Left cardiac atrium (tissue), 4 donors: ENCODE measurements around the gene CCDC78. TPM values are rescaled to one million over a fixed set of nuclear protein-coding genes. Genes with fewer than 3 reads are reported as not detected.
"Not testable (repeated sequence)": the region's sequence is repeated elsewhere in the genome, so short reads cannot be mapped to it uniquely, and the experiment has no call there.

ENCODE experiments used
- ATAC-seq, 2 donors: fragments of 200-7000 bp; cut with Tn5 transposase; one replicate each; pipeline ENCODE4 v1.9.1; 2020; ENCODE audit warnings: mild to moderate bottlenecking in 2 of 2, moderate library complexity in 2 of 2
- DNase-seq: peaks from one replicate; pipeline ENCODE4 v3.0.0-alpha.2; 2020
- intact Hi-C, 2 donors: fragments of 100-400 bp; cut with DNase I; formaldehyde crosslinking; loops; one replicate each; pipeline versions ENCODE4 v1.14.1 to v1.15.1; 2022 to 2023
- total RNA-seq, 2 donors: library from RNA; stranded (reverse); fragmentation: NEBNext Ultra II Directional; extraction: Animal tissue kit (Norgen Biotek cat#: 25700); gene quantifications; one replicate each; pipeline ENCODE4 v1.2.1, GENCODE V29; 2021
- donor health status: DM: no; HTN: yes; CAD: no.
- donor health status: DM: no; HTN: yes; CAD: no; lungs with severe emphysema.
- donor health status: DM: yes; HTN: yes; CAD: no.
- donor health status: Dilated cardiomyopathy.

CCDC78 gene
- total RNA-seq, 2 donors from 2014 or later = 0.50 to 0.56 TPM

DNA sequence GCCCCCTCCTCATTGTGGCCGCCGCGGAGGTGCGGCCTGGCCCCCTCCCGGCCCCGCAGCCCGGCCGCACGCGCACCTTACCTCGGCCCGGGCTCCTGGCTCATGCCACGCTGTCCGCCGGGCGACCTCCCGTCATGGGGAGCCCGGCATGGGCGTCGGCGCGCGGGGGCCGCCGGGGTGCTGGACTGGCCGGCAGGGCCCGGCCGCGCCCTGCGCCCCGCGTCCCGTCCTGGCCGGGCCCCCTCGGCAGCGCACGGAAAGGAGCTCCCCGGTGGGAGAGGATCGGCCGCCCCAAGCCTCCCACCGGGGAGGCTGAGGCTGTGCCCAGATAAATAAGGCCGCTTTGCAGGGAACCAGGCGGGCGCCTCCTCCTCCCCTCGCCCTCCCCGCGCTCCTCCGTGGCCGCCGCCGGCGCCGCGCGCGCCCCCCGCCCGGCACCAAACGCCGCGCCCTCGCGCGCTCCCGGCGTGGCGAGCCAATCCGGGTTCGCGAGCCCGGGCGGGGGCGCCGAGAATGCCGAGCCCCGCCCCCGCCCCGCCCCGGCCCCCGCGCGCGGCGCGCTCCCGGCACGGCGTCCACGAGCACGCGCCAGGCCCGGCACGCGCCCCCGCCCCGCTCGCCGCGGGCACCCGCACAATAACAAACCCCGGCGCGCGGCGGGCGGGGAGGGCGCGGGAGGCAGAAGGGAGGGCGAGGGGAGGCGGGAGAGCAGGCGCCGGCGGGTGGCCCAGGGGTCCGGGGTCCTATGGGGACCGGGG, 20.6 kb downstream of the CCDC78 start, which contains the start of gene FBXL16:
Gene FBXL16 (minus strand): TSS at position 371 of the 758 bp plus-strand sequence. CDS start 8,396 bp downstream, outside the sequence.
- no peak for ATAC-seq
- no peak for DNase-seq
- intact Hi-C loops = no loop called here

- DNase-seq (no peak), ATAC-seq (no peak)
- intact Hi-C loops = no loop called here
Measured at GRCh38 chr16:704552-705380, 21.5 kb downstream of the CCDC78 start.

DNA sequence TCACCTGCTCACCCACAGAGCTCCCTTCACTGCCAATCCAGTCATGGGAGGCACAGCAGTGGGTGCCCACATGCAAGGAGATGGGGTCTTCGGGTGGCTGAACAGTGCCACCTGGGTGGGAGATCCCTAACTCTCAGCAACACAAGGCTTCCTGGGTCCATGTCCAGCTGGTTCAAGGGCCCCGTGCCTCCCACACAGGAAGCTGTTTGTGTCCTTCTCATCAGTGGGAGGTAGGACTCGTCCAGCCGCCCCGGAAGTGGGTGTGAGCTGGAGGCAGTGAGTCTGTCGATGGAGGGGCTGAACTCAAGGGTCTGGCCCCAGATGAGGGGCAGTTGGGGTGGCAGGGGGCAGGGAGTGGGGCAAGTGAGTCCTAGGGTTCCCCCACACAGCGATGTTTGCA, 22.2 kb downstream of the CCDC78 start:
- intact Hi-C loops = no loop called here
- ATAC-seq = no peak
- no peak for DNase-seq

DNA sequence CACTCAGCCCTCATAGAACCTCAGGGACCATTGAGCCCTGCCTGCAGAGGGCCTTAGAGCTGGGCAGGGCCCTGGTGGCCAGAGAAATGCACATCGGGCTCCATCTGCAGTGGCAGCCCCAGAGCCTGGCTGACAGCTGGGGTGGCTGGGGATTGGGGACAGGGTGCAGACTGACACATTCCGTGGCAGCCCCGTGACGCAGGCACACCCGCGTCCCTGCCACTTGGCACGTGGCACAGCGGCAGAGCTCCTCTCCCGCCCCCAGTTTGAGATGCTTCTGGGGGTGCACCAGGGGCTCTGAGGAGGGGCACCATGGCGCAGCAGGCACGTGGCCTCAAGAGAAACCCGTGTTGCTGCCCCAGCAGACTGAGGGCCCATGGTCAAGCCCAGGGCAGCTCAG, 22.8 kb downstream of the CCDC78 start:
- no peak for DNase-seq
- no peak for ATAC-seq
- intact Hi-C loops = no loop called here

DNA sequence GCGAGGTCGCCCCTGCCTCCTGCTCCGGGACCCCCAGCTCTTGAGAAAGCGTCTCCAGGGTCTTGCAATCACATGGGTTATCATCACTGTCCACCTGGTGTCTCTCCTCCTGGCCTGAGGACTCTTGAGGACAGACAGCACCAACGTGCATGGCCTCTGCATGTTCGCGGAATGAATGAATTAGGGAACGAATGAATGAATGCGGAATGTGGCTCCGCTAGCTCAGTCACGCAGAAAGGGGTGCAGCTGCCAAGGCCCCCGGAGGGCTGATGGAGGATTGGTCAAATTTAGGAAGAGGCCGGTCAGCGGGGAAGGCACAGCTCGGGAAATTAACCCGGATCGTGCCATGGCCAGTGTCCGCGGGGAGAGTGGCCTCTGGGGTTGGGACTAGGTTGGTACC, 23.9 kb downstream of the CCDC78 start:
- no peak for ATAC-seq
- intact Hi-C loops = no loop called here

GRCh38 chr16:700684-701584, 25.3 kb downstream of the CCDC78 start:
- DNase-seq = no peak
- intact Hi-C loops = no loop called here
- peak; percentile 72 to 83 for ATAC-seq

More for the DNA sequence above, 23.9 kb downstream of the CCDC78 start:
- no peak for DNase-seq

GRCh38 chr16:698911-699671, 27.2 kb downstream of the CCDC78 start:
- intact Hi-C loops = no loop called here
- no peak for DNase-seq
- ATAC-seq = no peak

DNA sequence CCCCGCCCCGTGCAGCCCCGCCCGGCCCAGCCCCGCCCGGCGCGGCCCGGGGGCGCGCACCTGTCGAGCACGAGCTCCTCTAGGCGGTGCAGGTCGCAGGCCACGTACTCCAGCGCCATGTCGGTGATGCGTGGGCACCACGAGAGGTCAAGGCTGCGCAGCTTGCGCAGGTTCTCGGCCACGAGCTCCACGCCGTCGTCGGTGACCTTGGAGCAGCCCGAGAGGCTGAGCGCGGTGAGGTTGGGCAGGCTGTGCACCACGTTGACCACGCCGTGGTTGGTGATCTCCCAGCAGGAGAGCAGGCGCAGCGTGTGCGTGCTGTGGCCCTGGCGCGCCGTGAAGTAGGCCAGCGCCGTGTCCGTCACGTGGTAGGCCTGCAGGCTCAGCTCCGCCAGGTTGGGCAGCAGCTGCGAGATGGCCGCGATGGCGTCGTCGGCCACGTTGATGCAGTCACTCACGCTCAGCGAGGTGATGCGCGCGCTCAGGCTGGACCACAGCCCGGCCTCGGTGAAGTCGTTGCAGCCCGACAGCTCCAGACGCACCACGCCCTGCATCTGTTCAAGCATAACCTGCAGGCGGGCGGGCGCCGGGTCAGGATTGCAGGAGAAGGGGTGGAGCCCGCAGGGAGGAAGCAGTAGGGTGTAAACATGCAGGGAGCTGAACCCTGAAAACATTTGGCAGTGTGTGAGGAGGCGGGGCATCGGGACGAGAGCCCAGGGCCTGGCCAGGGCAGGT, 30.7 kb downstream of the CCDC78 start:
- DNase-seq (no peak), ATAC-seq (peak; percentile 38 to 51)
- intact Hi-C loops = no loop called here

DNA sequence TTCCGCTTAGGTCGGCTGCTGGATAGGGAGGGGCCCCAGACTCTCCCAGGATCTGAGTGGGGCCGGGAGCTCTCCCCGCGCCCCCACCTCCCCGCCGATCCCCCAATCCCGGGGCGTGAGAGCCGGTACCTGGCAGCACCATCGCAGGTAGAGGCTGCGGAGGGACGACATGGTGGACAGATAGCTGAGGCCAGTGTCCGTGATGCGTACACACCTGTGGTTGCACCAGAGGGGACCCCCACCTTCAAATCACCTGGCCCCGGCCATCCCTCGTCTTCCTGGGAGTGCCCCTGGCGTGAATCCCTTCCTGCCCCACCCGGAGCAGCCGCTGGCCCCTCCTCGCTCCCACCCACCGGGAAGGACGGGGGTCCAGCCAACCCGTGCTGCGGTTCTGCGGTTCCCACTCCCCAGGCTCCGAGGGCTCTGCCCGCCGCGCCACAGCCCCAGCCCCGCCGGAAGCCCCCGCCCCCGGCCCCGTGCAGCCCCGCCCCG, 31.3 kb downstream of the CCDC78 start:
- no peak for ATAC-seq
- DNase-seq = no peak
- intact Hi-C loops = no loop called here

- intact Hi-C loops = no loop called here
- no peak for ATAC-seq
- no peak for DNase-seq
Measured at GRCh38 chr16:694187-694862, 31.9 kb downstream of the CCDC78 start.

DNA sequence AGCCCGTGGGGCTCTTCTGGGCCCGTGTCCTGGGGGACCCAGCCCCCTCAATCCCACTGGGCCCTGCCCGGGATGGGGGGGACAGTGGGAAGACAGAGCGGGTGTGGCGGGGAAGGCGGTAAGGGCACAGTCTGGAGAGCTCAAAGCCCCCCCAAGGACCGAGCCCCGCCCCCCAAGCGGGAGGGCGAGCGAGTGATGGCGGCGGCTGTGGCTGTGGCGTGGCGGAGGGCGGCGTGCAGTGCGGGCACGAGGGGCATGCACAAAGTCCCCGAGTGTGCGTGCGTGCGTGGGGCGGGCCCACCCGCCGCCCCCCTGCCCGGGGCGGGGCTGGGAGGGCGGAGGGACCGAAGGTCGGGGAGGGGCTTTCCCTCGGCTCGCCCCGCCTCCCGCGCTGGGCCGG, 32.5 kb downstream of the CCDC78 start:
- intact Hi-C loops = no loop called here
- no peak for ATAC-seq
- no peak for DNase-seq

- ATAC-seq (no peak), DNase-seq (no peak)
- intact Hi-C loops = no loop called here
Measured at GRCh38 chr16:693364-693763, 32.9 kb downstream of the CCDC78 start.

DNA sequence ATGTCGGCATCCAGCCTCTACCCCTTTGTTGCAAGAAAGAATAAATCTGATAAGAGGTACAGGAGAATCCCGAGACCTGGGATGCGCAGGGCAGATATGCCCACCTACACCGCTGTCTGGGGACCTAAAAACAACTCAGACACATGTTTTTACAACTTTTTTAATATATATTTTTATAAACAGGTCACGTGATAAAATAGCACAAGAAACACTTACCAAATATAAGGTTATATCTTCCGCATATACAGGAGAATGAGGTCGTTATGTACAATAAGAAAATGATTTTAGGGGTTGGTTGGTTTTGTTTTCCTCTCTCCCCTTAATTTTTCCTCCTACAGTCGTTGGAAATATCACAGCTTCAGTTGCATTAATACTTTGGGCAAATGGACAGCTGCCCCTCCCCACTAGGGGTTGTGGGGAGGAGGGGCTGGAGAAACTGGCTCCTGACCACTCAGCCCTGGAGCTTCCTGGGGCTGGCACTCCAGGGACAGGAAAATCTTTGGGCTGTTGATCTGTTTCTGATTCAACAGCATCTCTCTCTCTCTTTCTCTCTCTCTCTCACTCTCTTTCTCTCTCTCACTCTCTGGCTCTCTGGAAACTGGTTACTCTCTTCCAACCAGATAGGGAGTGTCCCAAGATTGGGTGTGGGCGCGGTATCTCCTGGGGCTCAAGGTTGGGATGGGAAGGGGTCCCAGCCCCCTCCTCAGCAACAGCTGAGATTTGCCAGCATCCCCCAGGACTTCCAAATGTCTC, 33.7 kb downstream of the CCDC78 start:
- DNase-seq (no peak), ATAC-seq (no peak)
- intact Hi-C loops = no loop called here

DNA sequence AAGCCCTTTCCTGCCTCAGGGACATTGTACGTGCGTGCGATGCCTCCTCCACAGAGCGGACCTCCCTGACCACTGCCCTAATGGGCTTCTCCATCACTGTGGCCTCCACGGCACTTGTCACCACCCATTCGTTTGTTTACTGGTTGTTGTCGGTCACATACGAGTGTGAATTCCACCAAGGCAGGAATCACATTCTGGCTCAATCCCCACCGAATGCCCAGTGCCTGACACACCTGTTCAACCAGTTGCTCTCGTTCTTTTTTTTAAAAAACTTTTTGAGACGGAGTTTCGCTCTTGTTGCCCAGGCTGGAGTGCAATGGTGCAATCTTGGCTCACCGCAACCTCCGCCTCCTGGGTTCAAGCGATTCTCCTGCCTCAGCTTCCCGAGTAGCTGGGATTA, 35.0 kb downstream of the CCDC78 start:
- intact Hi-C loops, ATAC-seq, DNase-seq: not testable (repeated sequence)

GRCh38 chr16:689175-689897, 36.9 kb downstream of the CCDC78 start:
- intact Hi-C loops = no loop called here
- DNase-seq (no peak), ATAC-seq (no peak)

DNA sequence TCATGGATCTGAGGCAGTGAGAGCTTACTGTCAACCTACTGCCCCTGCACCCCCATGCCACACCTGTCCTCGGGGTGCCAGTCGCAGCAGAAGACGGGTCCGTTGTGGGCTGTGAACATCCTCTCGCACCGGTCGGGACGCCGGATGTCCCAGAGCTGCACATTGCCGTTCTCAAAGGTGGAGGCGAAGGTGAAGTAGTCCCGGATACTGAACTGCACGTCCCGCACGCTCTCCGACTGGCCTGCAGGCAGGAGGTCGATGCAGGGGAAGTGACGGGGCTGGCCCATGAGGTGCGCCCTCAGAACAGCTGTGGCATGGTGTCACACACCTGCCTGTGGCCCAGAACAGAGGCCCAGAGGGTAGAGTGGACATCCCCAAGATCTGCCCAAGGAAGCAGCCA, 38.7 kb downstream of the CCDC78 start:
- DNase-seq (no peak), ATAC-seq (no peak)
- intact Hi-C loops = no loop called here
